Stimulated activated CD4-positive, alpha-beta T cell treated with anti-CD3 and anti-CD28 coated beads, TNF-alpha, amount 100 ng/mL, for 4 hours (primary cell): ENCODE data around the gene INPP5D.

Experiments
- DNase-seq, 3 experiments: peaks; one replicate each; pipeline ENCODE4 v3.0.0-alpha.2; 2020; ENCODE audit warnings: low read depth in 3 of 3

The INPP5D gene

GRCh38 chr2:233236820-233237589 is 176.9 kb downstream of the INPP5D start:
- DNase-seq: no peak

- DNase-seq: no peak
Measured at GRCh38 chr2:233240897-233241296, 180.8 kb downstream of the INPP5D start.

GRCh38 chr2:233241803-233242202 is 181.7 kb downstream of the INPP5D start:
- DNase-seq: no peak

GRCh38 chr2:233242231-233242927 is 182.2 kb downstream of the INPP5D start:
- DNase-seq: no peak

- no peak for DNase-seq
Measured at GRCh38 chr2:233243348-233243747, 183.2 kb downstream of the INPP5D start.

- no peak for DNase-seq
Measured at GRCh38 chr2:233244818-233245217, 184.7 kb downstream of the INPP5D start.

GRCh38 chr2:233245406-233245805 is 185.3 kb downstream of the INPP5D start:
- DNase-seq: no peak

- no peak for DNase-seq
Measured at GRCh38 chr2:233247116-233247515, 187.0 kb downstream of the INPP5D start.

- DNase-seq: peak; percentile 13 to 64 (median 33)
Measured at GRCh38 chr2:233247744-233248143, 187.6 kb downstream of the INPP5D start.

- no peak for DNase-seq
Measured at GRCh38 chr2:233248999-233249398, 188.9 kb downstream of the INPP5D start.

GRCh38 chr2:233250568-233250967 is 190.4 kb downstream of the INPP5D start:
- no peak for DNase-seq

- no peak for DNase-seq
Measured at GRCh38 chr2:233250985-233251305, 190.8 kb downstream of the INPP5D start.

GRCh38 chr2:233251306-233252116 is 191.4 kb downstream of the INPP5D start, which contains the start of gene ATG16L1:
Gene ATG16L1, plus strand, starts transcription at chr2:233251673. Its CDS starts 155 bp downstream, at chr2:233251828.
- peak; percentile 79 to 91 (median 90) for DNase-seq

- no peak for DNase-seq
Measured at GRCh38 chr2:233252227-233252626, 192.1 kb downstream of the INPP5D start.

GRCh38 chr2:233255151-233255550 is 195.0 kb downstream of the INPP5D start:
- no peak for DNase-seq

GRCh38 chr2:233256048-233256447 is 195.9 kb downstream of the INPP5D start:
- no peak for DNase-seq
